ENCODE measurements around the gene ZBTB20. TPM values are rescaled to one million over a fixed set of nuclear protein-coding genes. Genes with fewer than 3 reads are reported as not detected.

ZBTB20 gene
- total and polyA plus RNA-seq, 2 of the 4 experiments (the other 2 are of a cell fraction): 0.75 to 14.7 TPM

DNA sequence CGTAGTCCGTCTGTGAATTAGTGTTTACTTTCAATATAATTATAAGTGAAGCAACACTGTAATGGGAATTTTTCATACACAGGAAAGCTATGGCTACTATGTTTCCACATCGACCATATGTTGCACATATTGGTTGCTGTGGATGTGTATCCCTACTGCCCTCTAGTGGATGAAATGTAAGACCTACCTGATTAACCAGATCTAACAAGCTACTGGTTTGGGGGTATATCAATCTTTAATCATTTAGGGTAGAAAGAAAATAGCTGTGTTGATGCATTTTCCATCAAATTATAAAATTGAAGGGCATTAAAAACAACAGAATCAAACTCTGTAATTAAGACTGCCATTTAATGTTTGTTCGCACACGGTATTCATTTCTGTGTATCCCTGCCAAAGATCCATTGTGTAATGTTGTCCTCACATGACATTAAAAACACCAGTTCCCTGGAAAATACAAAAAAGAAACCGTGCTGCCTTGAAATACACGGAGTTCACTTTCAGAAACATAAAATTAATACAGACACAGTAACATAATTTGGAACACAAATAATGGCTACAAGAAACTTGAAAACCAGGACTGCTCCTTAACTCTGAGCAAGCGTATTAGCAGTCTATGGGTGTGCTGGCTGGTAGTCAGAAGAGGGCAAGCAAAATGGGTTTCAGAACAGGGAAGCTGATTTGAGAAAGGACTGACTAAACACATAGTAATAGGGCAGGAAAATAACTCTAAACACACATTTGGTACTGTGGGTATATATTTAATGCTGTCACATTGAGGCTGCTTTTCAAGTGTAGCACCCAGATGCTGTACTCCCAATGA lies 728.2 kb downstream of the ZBTB20 start:
- no peak overlapping the region for H2BK15ac ChIP-seq (ENCODE audit: low read depth, low read length)
- CTCF ChIA-PET: interaction anchor here (0.6 to 1.8 kb wide), 22 partner anchors 9 to 339 kb away, joined by 3 to 12 read pairs (median 3); no protein-coding TSS in a partner anchor

More for the DNA sequence above, 728.2 kb downstream of the ZBTB20 start:
- Histone ChIP-seq H2AK5ac (ENCODE audit: low read depth, low read length) (no peak overlapping the region), H3K36me3 (ENCODE audit: control insufficient read depth, insufficient read depth, low read length) (no peaks in the 10 kb centered on the region), H2AFZ (replicated peaks; ENCODE audit: low read length, poor library complexity) (no peak overlapping the region), H3K4ac (ENCODE audit: low read depth, low read length) (no peak overlapping the region), H3K4me1 (ENCODE audit: control insufficient read depth, insufficient read depth, low read length) (peaks cover 4% of the 10 kb centered on the region; the same call in 1 of the 2 replicates), H3K27ac (ENCODE audit: insufficient read depth, low read length) (peak overlapping the region; percentile 15; the same call in 1 of the 2 replicates), H3K79me1 (ENCODE audit: low read depth in 1 of 2, low read length in 2 of 2) (peaks cover 5 to 28% of the 10 kb centered on the region in 2 experiments; a peak in 3 of 4 replicates), H4K8ac (ENCODE audit: low read depth in 2 of 2, low read length in 2 of 2) (no peak overlapping the region), H2BK20ac (ENCODE audit: low read depth, low read length) (no peak overlapping the region), H2BK120ac (ENCODE audit: low read depth, low read length) (no peak overlapping the region), H3K56ac (ENCODE audit: extremely low read depth, insufficient read depth, low read length) (no peak overlapping the region), H3K23ac (ENCODE audit: low read depth, low read length) (no peak overlapping the region), H3K9me1 (ENCODE audit: insufficient read depth, low read length) (no peaks in the 10 kb centered on the region), H3K4me3 (ENCODE audit: insufficient read depth, low read depth, low read length) (no peak overlapping the region), H3K9ac (ENCODE audit: low read depth, low read length) (no peak overlapping the region; the same call in 1 of the 2 replicates), H4K20me1 (ENCODE audit: insufficient read depth, low read length) (no peaks in the 10 kb centered on the region), H3K9me3 (ENCODE audit: control insufficient read depth, insufficient read depth, low read length) (no peaks in the 10 kb centered on the region), H4K91ac (ENCODE audit: insufficient read depth, low read depth, low read length) (no peak overlapping the region), H2AK9ac (replicated peaks; ENCODE audit: low read depth, low read length, poor library complexity) (no peak overlapping the region), H3K18ac (ENCODE audit: low read depth, low read length) (peak overlapping the region; percentile 78), H3K14ac (replicated peaks; ENCODE audit: low read depth, low read length) (no peak overlapping the region), H3K4me2 (ENCODE audit: low read depth, low read length) (peak overlapping the region; percentile 55), H2BK5ac (ENCODE audit: low read depth, low read length, poor library complexity, severe bottlenecking) (peak overlapping the region; percentile 32), H4K5ac (ENCODE audit: low read depth, low read length) (peak overlapping the region; percentile 60), H3K27me3 (ENCODE audit: control insufficient read depth, insufficient read depth, low read length) (no peaks in the 10 kb centered on the region)
- no TSS peak for BruUV-seq (replicated peaks)
- peak; percentile 71 for TF ChIP-seq RAD21 (IDR thresholded peaks at IDR 0.05; ENCODE audit: low read length)
- TF ChIP-seq, protein P1, sequence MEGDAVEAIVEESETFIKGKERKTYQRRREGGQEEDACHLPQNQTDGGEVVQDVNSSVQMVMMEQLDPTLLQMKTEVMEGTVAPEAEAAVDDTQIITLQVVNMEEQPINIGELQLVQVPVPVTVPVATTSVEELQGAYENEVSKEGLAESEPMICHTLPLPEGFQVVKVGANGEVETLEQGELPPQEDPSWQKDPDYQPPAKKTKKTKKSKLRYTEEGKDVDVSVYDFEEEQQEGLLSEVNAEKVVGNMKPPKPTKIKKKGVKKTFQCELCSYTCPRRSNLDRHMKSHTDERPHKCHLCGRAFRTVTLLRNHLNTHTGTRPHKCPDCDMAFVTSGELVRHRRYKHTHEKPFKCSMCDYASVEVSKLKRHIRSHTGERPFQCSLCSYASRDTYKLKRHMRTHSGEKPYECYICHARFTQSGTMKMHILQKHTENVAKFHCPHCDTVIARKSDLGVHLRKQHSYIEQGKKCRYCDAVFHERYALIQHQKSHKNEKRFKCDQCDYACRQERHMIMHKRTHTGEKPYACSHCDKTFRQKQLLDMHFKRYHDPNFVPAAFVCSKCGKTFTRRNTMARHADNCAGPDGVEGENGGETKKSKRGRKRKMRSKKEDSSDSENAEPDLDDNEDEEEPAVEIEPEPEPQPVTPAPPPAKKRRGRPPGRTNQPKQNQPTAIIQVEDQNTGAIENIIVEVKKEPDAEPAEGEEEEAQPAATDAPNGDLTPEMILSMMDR (conservative IDR thresholded peaks at IDR 0.05; ENCODE audit: low read depth, low read length): peak; percentile 77
- no peak for TF ChIP-seq RFX5 (IDR thresholded peaks at IDR 0.05; ENCODE audit: low read depth, low read length)
- TF ChIP-seq FOS (IDR thresholded peaks at IDR 0.05; ENCODE audit: low read depth, low read length): peak; percentile 71; the same call in 1 of the 2 replicates
- peak; percentile 75 for TF ChIP-seq SMC3 (IDR thresholded peaks at IDR 0.05; ENCODE audit: low read depth, low read length)
- peak; percentile 92 for TF ChIP-seq CEBPB (IDR thresholded peaks at IDR 0.05; ENCODE audit: low read depth, low read length)
- TF ChIP-seq CHD1 (IDR thresholded peaks at IDR 0.05; ENCODE audit: low read depth, low read length): no peak
- dilution Hi-C loops (cut with HindIII; ENCODE audit: low sequenced_read_pairs, unreplicated experiment): no loop called here
- WGBS, 2 experiments (ENCODE audit: extremely low coverage in 2 of 2, insufficient read length in 1 of 2): no CpG with 5 or more reads among the region's 8 CpGs
- intact Hi-C loops (cut with micrococcal nuclease): loop anchor here (2.0 to 5.0 kb wide), 3 partner anchors 38 to 266 kb away; partner anchors contain the start of gene TIGIT
- POLR2A ChIA-PET (ENCODE audit: unreplicated experiment): no interaction called here
- in situ Hi-C loops (cut with MboI; ENCODE audit: low sequenced_read_pairs): no loop called here
- ATAC-seq (ENCODE audit: low read depth) (peak; percentile 93), DNase-seq (peak; percentile 95)

Data from IMR-90 (cell line).